Gastroesophageal sphincter (tissue), 4 donors: ENCODE results near the gene PSMD3. TPM values are rescaled to one million over a fixed set of nuclear protein-coding genes. Genes with fewer than 3 reads are reported as not detected.
"Not testable (repeated sequence)": the region's sequence is repeated elsewhere in the genome, so short reads cannot be mapped to it uniquely, and the experiment has no call there.

Experiments used
- ATAC-seq: fragments of 150-250 bp; one replicate; pipeline ENCODE4 v1.9.1; 2016; ENCODE audit warnings: mild to moderate bottlenecking, moderate library complexity
- H3K27ac ChIP-seq, 4 donors: fragments of 200-600 bp; sonication (generic) in 3 of 4; 1 replicate in 3 of 4; 2 replicates in 1 of 4; pipeline ENCODE4 v1.5.1; 2016 to 2019
- H3K27me3 ChIP-seq: fragments of 200-600 bp; sonication (generic); one replicate; pipeline ENCODE4 v1.5.1; 2019
- H3K36me3 ChIP-seq, 2 donors: fragments of 200-600 bp; sonication (generic); one replicate each; pipeline ENCODE4 v1.5.1; 2019; ENCODE audit warnings: control low read depth in 1 of 2
- H3K4me1 ChIP-seq, 3 donors: fragments of 200-600 bp; sonication (generic); 1 replicate in 2 of 3; 2 replicates in 1 of 3; pipeline ENCODE4 v1.5.1; 2016 to 2019; ENCODE audit warnings: control low read depth in 2 of 3
- H3K4me3 ChIP-seq, 2 donors: fragments of 200-600 bp; sonication (generic); one replicate each; pipeline ENCODE4 v1.5.1; 2019; ENCODE audit warnings: mild to moderate bottlenecking in 1 of 2, moderate library complexity in 1 of 2
- H3K9me3 ChIP-seq, 3 donors: fragments of 200-600 bp; sonication (generic); one replicate each; pipeline ENCODE4 v1.5.1; 2017 to 2019; ENCODE audit warnings: control low read depth in 2 of 3
- EP300 ChIP-seq: sonication (generic); formaldehyde crosslinking; IDR thresholded peaks from one replicate; pipeline ENCODE4 v1.6.1; 2017; ENCODE audit warnings: antibody characterized with exemption, mild to moderate bottlenecking
- POLR2A ChIP-seq, 2 donors: fragments of 450-650 bp; IDR thresholded peaks; one replicate each; pipeline ENCODE4 v1.6.1; 2017; ENCODE audit warnings: antibody characterized with exemption in 2 of 2, mild to moderate bottlenecking in 2 of 2, moderate library complexity in 1 of 2
- POLR2AphosphoS5 ChIP-seq: sonication (generic); formaldehyde crosslinking; IDR thresholded peaks from one replicate; pipeline ENCODE4 v1.6.1; 2017; ENCODE audit warnings: antibody characterized with exemption
- WGBS, 2 donors: methylation state at CpG; one replicate each; pipeline ENCODE4 v1.1.5; 2018; ENCODE audit warnings: low coverage in 1 of 2; 5-methylcytosine and 5-hydroxymethylcytosine counted together
- total RNA-seq, 4 donors: library from RNA; depleted of rRNA; stranded (reverse); fragments of >200 nt; gene quantifications; one replicate each; pipeline ENCODE4 v1.1.0, GENCODE V29; 2016
- TF ChIP-seq, protein P1 (sequence below), 4 experiments: fragments of 200-600 bp in 2 of 4; fragments of 450-650 bp in 2 of 4; sonication (generic) in 1 of 4; IDR thresholded peaks; one replicate each; pipeline ENCODE4 v1.5.1; 2017 to 2019; ENCODE audit warnings: antibody characterized with exemption in 4 of 4, mild to moderate bottlenecking in 2 of 4, moderate library complexity in 2 of 4

PSMD3 gene
- total RNA-seq, 4 donors from 2014 or later: 65.1 to 105 (median 78.8) TPM

DNA sequence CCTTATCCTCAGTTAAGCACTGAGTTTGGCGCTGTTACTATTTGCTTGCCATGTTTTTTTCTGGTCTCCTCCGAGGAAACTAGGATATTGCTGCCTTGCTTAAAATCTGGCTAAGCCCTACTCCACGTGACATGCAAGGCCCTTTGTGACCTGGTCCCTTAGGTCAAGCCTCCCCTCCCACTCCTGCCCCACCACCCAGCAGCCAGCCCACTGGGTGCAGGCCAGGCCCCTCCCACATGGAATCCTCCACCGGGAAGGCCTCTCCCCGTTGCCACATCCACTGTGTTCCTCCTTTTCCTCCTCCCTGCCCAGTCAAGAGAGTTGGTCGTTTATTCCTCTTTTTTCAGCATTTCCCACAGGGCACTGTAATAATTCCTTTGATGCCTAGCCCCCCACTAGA, 16.2 kb downstream of the PSMD3 start:
- Histone ChIP-seq H3K9me3 (no peaks in the 10 kb centered on the region), H3K36me3 (peaks cover 0 to 72% of the 10 kb centered on the region in 2 donors), H3K4me3 (no peak overlapping the region), H3K4me1 (peaks cover 0 to 14% (median 3%) of the 10 kb centered on the region in 3 donors), H3K27ac (peak overlapping the region in 2 of 4 donors; percentile 11 to 16), H3K27me3 (no peaks in the 10 kb centered on the region)
- TF ChIP-seq POLR2AphosphoS5 (no peak), POLR2A (IDR thresholded peaks at IDR 0.05) (no peak), EP300 (no peak)
- TF ChIP-seq, protein P1, sequence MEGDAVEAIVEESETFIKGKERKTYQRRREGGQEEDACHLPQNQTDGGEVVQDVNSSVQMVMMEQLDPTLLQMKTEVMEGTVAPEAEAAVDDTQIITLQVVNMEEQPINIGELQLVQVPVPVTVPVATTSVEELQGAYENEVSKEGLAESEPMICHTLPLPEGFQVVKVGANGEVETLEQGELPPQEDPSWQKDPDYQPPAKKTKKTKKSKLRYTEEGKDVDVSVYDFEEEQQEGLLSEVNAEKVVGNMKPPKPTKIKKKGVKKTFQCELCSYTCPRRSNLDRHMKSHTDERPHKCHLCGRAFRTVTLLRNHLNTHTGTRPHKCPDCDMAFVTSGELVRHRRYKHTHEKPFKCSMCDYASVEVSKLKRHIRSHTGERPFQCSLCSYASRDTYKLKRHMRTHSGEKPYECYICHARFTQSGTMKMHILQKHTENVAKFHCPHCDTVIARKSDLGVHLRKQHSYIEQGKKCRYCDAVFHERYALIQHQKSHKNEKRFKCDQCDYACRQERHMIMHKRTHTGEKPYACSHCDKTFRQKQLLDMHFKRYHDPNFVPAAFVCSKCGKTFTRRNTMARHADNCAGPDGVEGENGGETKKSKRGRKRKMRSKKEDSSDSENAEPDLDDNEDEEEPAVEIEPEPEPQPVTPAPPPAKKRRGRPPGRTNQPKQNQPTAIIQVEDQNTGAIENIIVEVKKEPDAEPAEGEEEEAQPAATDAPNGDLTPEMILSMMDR (IDR thresholded peaks at IDR 0.05): no peak
- WGBS, 2 donors: 26 to 49% methylated on average over 5 to 6 of the region's 6 CpGs
- ATAC-seq: peak; percentile 76

DNA sequence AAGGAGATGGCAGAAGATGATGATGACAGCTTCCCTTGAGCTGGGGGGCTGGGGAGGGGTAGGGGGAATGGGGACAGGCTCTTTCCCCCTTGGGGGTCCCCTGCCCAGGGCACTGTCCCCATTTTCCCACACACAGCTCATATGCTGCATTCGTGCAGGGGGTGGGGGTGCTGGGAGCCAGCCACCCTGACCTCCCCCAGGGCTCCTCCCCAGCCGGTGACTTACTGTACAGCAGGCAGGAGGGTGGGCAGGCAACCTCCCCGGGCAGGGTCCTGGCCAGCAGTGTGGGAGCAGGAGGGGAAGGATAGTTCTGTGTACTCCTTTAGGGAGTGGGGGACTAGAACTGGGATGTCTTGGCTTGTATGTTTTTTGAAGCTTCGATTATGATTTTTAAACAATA, 16.9 kb downstream of the PSMD3 start:
- Histone ChIP-seq H3K36me3 (peaks cover 0 to 65% of the 10 kb centered on the region in 2 donors), H3K27ac (peak overlapping the region in 2 of 4 donors; percentile 8 to 16), H3K27me3 (no peaks in the 10 kb centered on the region), H3K4me1 (peaks cover 0 to 14% (median 3%) of the 10 kb centered on the region in 3 donors), H3K4me3 (no peak overlapping the region), H3K9me3 (no peaks in the 10 kb centered on the region)
- no peak for ATAC-seq
- TF ChIP-seq POLR2A (IDR thresholded peaks at IDR 0.05) (no peak), POLR2AphosphoS5 (no peak), EP300 (no peak)
- TF ChIP-seq, protein P1 (IDR thresholded peaks at IDR 0.05): no peak
- WGBS, 2 donors: 56 to 67% methylated on average over 1 to 3 of the region's 4 CpGs

DNA sequence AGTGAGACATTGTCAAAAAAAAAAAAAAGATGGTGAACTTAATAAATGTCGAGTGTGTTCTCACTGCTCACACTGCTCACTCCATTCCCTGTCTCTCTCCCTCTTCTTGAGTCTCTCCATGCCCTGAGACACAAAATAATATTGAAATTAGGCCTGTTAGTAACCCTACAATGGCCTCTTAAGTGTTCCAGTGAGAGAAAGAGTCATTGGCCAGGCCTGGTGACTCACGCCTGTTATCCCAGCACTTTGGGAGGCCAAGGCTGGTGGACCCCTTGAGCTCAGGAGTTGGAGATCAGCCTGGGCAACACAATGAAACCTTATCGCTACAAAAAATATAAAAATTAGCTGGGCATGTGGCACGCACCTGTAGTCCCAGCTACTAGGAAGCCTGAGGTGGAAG, 18.5 kb downstream of the PSMD3 start:
- H3K36me3 ChIP-seq: peaks cover 0 to 49% of the 10 kb centered on the region in 2 donors
- ATAC-seq: no peak
- no peaks in the 10 kb centered on the region for H3K9me3 ChIP-seq
- H3K4me3 ChIP-seq: no peak overlapping the region
- H3K27ac ChIP-seq: no peak overlapping the region
- peaks cover 0 to 14% (median 3%) of the 10 kb centered on the region in 3 donors for H3K4me1 ChIP-seq
- TF ChIP-seq POLR2A (IDR thresholded peaks at IDR 0.05) (no peak), POLR2AphosphoS5 (no peak), EP300 (no peak)
- TF ChIP-seq, protein P1 (IDR thresholded peaks at IDR 0.05): no peak
- 82 to 86% methylated on average over 1 to 2 of the region's 4 CpGs for WGBS, 2 donors
- no peaks in the 10 kb centered on the region for H3K27me3 ChIP-seq

DNA sequence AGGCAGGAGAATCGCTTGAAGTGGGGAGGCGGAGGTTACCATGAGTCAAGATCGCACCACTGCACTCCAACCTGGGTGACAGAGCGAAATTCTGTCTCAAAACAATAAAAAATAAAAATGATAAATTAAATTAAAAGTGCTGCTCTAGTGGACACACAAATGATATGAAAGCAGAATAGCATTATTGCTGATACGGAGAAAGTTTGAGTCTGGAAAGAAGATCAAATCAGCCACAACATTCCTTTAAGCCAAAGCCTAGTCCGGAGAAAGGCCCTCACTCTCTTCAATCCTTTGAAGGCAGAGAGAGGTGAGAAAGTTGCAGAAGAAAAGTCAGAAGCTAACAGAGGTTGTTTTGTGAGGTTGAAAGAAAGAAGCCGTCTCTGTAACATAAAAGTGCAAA, 19.6 kb downstream of the PSMD3 start:
- Histone ChIP-seq H3K4me3 (no peak overlapping the region), H3K27ac (no peak overlapping the region), H3K27me3 (no peaks in the 10 kb centered on the region), H3K9me3 (no peaks in the 10 kb centered on the region), H3K4me1 (peaks cover 0 to 14% (median 3%) of the 10 kb centered on the region in 3 donors), H3K36me3 (peaks cover 0 to 39% of the 10 kb centered on the region in 2 donors)
- 93% methylated on average over 7 of the region's 7 CpGs for WGBS, 2 donors
- no peak for TF ChIP-seq EP300
- TF ChIP-seq POLR2AphosphoS5: no peak
- TF ChIP-seq, protein P1 (IDR thresholded peaks at IDR 0.05): no peak
- no peak for TF ChIP-seq POLR2A (IDR thresholded peaks at IDR 0.05)
- no peak for ATAC-seq

DNA sequence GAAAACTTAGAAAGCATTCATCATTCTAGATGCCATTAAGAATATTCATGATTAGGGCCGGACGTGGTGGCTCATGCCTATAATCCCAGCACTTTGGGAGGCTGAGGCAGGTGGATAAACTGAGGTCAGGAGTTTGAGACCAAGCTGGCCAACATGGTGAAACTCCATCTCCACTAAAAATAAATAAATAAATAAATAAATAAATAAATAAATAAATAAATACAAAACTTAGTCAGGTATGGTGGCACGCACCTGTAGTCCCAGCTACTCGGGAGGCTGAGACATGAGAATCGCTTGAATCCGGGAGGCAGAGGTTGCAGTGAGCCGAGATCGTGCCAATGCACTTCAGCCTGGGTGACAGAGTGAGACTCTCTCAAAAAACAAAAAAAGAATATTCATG, 20.7 kb downstream of the PSMD3 start:
- Histone ChIP-seq H3K36me3 (peaks cover 0 to 27% of the 10 kb centered on the region in 2 donors), H3K4me1 (peaks cover 0 to 12% (median 1%) of the 10 kb centered on the region in 3 donors)
- not testable (repeated sequence) for H3K27ac ChIP-seq, ATAC-seq, H3K27me3 ChIP-seq, H3K9me3 ChIP-seq, H3K4me3 ChIP-seq
- WGBS, 2 donors: 53 to 86% methylated on average over 2 to 3 of the region's 8 CpGs
